Measurements from ENCODE around the gene GOLT1A. TPM values are rescaled to one million over a fixed set of nuclear protein-coding genes. Genes with fewer than 3 reads are reported as not detected.

Gene GOLT1A
- polyA plus RNA-seq, 1 donor from 2014 or later = not detected

- Histone ChIP-seq H2AFZ (ENCODE audit: low read depth, low read length) (no peak overlapping the region), H3K36me3 (ENCODE audit: insufficient read depth, low read length) (peaks cover 39% of the 10 kb centered on the region), H3F3A (ENCODE audit: insufficient read depth, low read length, poor library complexity, severe bottlenecking) (no peaks in the 10 kb centered on the region), H3K4me2 (ENCODE audit: low read length) (no peak overlapping the region), H3K79me2 (replicated peaks; ENCODE audit: insufficient read depth, low read length) (no peaks in the 10 kb centered on the region), H3K27me3 (ENCODE audit: insufficient read depth, low read depth, low read length) (no peaks in the 10 kb centered on the region), H3K27ac (ENCODE audit: low read length) (no peak overlapping the region), H3K9me2 (ENCODE audit: insufficient read depth, low read length) (no peaks in the 10 kb centered on the region), H4K20me1 (ENCODE audit: insufficient read depth) (no peaks in the 10 kb centered on the region), H3K9me3 (ENCODE audit: low read length) (no peaks in the 10 kb centered on the region), H3K4me3 (ENCODE audit: low read length) (no peak overlapping the region), H3K9ac (ENCODE audit: low read length) (no peak overlapping the region)
- TF ChIP-seq REST (IDR thresholded peaks at IDR 0.05; ENCODE audit: borderline replicate concordance) (no peak), CTCF (IDR thresholded peaks at IDR 0.05; ENCODE audit: poor library complexity, severe bottlenecking) (no peak), MXI1 (conservative IDR thresholded peaks at IDR 0.05; ENCODE audit: poor library complexity, severe bottlenecking) (no peak)
Measured at GRCh38 chr1:204225841-204226735, 12.3 kb upstream of the GOLT1A start.

- H3K27me3 ChIP-seq (ENCODE audit: insufficient read depth, low read depth, low read length) = no peaks in the 10 kb centered on the region
- no peaks in the 10 kb centered on the region for H3K9me3 ChIP-seq (ENCODE audit: low read length)
- H3K4me2 ChIP-seq (ENCODE audit: low read length) = no peak overlapping the region
- no peaks in the 10 kb centered on the region for H3K79me2 ChIP-seq (replicated peaks; ENCODE audit: insufficient read depth, low read length)
- no peak overlapping the region for H3K9ac ChIP-seq (ENCODE audit: low read length)
- TF ChIP-seq REST (IDR thresholded peaks at IDR 0.05; ENCODE audit: borderline replicate concordance) (no peak), EZH2 (IDR thresholded peaks at IDR 0.05; ENCODE audit: borderline replicate concordance, insufficient read depth, low read length, poor library complexity, severe bottlenecking) (no peak), CTCF (IDR thresholded peaks at IDR 0.05; ENCODE audit: poor library complexity, severe bottlenecking) (no peak), MXI1 (conservative IDR thresholded peaks at IDR 0.05; ENCODE audit: poor library complexity, severe bottlenecking) (no peak), RAD21 (conservative IDR thresholded peaks at IDR 0.05) (no peak), SMC3 (conservative IDR thresholded peaks at IDR 0.05; ENCODE audit: poor library complexity) (no peak), TAF1 (IDR thresholded peaks at IDR 0.05; ENCODE audit: low read depth) (no peak), POLR2AphosphoS5 (IDR thresholded peaks at IDR 0.05) (no peak), EP300 (conservative IDR thresholded peaks at IDR 0.05; ENCODE audit: poor library complexity, severe bottlenecking) (no peak)
- peaks cover 26% of the 10 kb centered on the region for H3K36me3 ChIP-seq (ENCODE audit: insufficient read depth, low read length)
- H3F3A ChIP-seq (ENCODE audit: insufficient read depth, low read length, poor library complexity, severe bottlenecking) = no peaks in the 10 kb centered on the region
- H3K4me3 ChIP-seq (ENCODE audit: low read length) = no peak overlapping the region
- H2AFZ ChIP-seq (ENCODE audit: low read depth, low read length) = no peak overlapping the region
- no peaks in the 10 kb centered on the region for H3K9me2 ChIP-seq (ENCODE audit: insufficient read depth, low read length)
- no peaks in the 10 kb centered on the region for H4K20me1 ChIP-seq (ENCODE audit: insufficient read depth)
- no peak overlapping the region for H3K27ac ChIP-seq (ENCODE audit: low read length)
Measured at GRCh38 chr1:204224655-204225054, 10.9 kb upstream of the GOLT1A start.

Data from neural cell (in vitro differentiated cells).